Hematopoietic multipotent progenitor cell treated with erythropoietin and hydrocortisone succinate and interleukin-3 and kit ligand, for 4 days (in vitro differentiated cells): ENCODE data around the gene TMEM256.

ENCODE experiments used
- DNase-seq: peaks from one replicate; pipeline ENCODE4 v3.0.0-alpha.2; 2015

TMEM256 gene

GRCh38 chr17:7407485-7408251, 3.8 kb upstream of the TMEM256 start, which contains the start of gene NLGN2:
NLGN2 (plus strand) TSS chr17:7407845; CDS start chr17:7408256, 411 bp downstream.
- no peak for DNase-seq

DNA sequence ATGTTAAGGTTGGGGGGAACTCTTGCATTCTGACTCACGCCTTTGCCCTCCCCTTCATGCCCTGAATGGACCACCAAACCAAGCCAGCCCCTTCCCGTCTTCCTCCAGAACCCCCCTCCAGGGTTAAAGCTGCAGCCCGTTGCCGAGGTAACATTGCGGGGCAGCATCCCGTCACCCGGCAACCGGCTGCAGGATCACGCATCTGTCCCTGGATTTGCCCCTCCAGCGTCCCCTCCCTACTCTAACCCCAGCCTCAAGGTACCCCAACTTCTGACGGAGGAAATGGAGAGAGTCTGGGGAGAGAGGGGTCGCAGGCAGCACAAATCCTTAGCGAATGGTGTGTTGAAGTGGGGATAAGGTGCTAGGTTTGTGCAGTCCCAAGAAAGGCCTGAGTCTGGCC, 3.2 kb upstream of the TMEM256 start:
- no peak for DNase-seq

DNA sequence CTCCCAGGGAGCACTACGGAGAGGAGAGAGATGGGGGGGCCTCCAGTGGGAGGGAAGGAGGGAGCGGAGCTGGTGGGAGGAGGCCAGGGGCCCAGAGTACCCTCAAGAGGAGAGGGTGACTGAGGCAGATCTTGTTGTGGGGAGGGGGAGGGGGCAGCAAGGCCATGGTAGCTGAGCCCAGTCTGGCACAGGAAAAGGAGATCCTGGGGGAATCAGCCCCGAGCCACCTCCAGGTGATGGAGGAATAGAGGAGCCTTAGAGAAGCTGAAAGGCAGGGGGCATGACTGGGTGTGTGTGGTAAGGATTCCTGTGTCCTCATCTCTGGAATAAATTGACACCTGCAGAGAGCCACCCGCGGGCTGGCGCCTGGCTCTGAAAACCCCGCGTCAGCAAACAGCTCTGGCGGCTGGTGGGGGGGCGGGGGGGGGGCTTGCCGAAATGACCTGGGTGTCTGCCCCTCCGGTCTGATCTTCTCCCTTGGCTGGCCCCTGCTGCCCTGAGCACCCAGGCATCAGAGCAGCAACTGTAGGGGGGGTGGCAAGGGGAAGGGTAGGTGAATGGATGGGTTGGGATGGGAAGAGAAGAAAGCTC, 2.4 kb upstream of the TMEM256 start:
- no peak for DNase-seq

DNA sequence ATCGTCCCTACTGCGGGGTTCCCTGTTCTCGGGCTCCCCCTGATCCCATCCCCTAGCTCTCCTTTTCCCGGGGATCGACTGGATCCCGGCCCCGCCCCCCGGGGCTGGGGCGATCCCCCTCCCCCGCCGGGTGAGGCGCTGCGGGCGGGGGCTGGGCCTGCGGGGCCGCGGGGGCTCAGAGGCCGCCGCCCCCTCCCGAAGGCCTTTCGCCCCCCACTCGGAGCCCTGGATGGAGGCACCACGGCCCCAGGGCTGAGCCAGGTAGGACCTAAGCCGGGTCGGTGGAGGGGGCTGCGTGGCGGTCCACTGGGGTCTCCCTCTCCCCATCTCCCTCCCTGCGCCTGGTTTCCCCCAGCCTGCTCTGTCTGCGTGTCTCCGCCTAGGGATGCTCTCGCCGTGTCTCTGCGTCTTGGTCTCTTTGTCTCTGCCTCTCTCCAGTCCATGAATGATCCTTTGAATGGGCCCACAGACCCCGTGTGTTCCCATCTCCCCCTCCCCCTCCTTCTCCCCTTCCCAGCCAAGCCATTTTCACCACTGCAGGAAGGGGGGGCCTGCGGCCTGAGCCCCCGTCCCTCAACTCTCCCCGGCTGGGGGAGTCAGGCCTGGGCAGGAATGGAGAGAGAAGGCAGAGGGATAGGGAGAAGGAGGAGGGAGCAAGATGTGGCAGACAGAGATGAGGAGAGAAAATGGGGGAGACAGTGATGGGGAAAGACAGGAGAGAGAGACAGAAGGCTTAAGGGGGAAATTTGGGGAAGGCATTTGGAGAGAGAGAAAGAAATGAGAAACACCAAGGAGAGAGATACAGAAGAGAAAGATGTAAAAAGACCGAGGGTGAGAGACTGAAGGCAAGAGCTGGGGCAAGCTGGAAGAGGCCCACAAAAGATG, 1.7 kb upstream of the TMEM256 start:
- DNase-seq: no peak

GRCh38 chr17:7404737-7405349, 946 bp upstream of the TMEM256 start:
- DNase-seq: no peak

DNA sequence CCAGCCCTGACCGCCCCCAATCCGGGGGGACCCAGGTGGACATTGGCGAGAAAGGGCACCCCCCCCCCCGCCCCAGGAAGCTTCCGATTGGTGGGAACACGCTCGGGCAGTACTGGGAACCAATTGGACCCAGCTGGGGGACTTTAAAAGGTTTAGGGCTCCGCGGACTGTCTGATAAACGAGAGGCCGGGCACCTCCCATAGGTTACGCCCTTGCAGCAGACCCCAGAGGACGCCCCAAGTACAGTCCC, 245 bp downstream of the TMEM256 start:
- DNase-seq: peak; percentile 91

DNA sequence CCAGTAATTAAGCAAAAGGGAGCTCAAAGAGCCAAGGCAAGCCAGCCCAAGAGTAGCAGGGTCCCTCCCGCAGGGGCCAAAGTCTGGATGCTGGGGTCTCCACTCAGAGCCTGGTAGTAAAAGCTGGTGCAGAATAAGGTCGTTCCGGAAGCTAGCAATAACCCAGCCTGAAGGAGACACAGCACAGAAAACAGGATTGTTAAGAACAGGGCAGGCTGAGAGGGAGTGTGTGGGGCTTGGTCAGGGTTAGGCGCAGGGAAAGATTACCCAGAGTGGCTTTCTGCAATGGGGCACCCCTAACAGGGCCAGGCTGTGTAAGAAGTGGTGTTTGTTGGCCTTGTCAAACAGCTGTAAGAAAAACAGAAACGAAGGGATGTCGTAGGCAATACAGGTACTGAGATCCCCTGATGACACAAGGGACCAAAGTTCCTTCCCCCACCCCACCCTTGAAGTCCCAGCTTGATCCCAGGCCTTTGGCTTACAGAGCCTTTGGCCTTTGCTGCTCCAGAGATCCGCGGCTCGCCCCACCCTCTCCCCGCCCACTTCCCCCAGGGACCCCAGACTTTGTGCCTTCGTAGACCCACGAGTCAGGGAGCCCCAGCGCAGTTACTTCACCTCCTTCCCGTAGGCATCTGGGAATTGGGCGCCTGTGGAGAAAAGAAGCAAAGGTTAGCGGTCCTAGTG, 712 bp downstream of the TMEM256 start:
- peak; percentile 64 for DNase-seq

GRCh38 chr17:7398612-7399011, 5.3 kb downstream of the TMEM256 start:
- no peak for DNase-seq

DNA sequence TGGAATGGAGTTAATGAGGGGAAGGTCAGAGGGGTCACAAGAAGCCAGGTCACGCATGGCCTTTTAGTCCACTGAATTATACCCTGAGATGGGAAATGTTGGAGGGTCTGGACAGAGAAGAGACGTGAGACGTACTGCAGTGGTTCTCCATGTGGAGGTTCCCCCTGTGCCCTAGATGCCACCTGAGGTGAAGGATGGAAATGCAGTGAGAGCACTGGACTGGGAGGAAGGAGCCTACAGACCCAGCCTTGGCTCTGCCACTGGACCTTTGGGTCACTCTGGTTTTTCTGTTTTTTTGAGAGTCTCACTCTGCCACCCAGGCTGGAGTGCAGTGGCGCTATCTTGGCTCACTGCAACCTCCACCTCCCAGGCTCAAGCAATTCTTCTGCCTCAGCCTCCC, 7.8 kb downstream of the TMEM256 start:
- DNase-seq: no peak

DNA sequence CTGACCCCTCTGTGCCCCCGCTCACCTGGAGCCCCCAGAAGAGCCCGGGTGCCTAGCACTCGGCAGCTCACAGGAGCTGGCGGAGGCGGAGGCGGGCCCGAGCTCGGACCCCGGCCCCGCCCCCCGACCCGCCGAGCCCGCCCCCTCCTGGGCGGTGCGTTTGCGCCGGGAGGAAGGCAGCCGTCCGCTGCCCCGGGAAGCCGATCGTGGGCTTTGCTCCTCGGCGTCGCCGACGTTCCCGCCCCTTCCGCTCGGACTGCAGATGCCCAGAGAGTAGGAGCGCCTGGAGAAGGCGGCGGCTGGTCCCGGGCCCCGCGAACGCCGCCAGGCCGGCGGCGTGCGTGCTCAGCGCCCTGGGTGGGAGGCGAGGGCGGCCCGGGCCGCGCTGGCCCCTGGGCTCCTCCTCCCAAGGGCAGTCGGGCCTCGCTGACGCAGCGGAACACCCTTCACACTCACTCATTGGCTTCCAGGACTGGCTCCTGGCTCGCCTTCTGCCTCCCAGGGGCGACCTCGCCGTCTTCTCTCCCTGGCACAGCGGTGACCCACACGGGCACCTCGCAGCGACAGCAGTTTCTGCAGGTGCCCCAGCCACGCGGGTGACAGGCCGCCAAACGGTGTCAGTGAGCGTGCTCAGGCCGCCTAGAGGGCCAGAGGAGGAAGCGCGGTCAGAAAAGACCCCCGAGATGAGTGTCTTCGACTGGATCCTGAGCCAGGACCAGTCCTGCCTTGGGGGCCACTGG, 9.3 kb downstream of the TMEM256 start, which contains the start of gene PLSCR3:
Gene PLSCR3 (minus strand): TSS at position 74 of the 740 bp plus-strand sequence. CDS start 415 bp downstream, outside the sequence.
- DNase-seq: peak; percentile 91

- DNase-seq: peak; percentile 50
These were observed 10.1 kb downstream of the TMEM256 start for GRCh38 chr17:7393613-7394451.

- no peak for DNase-seq
These were observed 10.9 kb downstream of the TMEM256 start for GRCh38 chr17:7392696-7393612.

DNA sequence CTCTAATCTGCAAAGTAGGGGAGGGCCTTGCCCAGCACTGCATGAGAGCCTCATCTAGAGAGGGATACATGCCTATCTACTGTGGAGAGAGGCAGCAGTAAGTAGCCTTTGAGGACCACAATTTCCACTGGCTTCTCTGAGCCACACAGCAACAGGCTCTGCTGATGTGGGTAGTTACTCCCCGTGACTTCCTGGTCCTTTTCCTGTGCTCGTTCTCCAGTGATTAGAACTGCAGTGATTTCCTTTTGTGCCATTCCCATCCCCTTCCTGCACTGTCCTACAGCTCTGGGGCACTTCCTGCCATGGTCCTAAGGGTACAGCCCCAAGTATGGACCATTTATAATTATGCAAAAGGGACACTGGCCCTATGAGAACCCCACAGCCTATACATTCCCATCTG, 12.6 kb downstream of the TMEM256 start:
- no peak for DNase-seq

DNA sequence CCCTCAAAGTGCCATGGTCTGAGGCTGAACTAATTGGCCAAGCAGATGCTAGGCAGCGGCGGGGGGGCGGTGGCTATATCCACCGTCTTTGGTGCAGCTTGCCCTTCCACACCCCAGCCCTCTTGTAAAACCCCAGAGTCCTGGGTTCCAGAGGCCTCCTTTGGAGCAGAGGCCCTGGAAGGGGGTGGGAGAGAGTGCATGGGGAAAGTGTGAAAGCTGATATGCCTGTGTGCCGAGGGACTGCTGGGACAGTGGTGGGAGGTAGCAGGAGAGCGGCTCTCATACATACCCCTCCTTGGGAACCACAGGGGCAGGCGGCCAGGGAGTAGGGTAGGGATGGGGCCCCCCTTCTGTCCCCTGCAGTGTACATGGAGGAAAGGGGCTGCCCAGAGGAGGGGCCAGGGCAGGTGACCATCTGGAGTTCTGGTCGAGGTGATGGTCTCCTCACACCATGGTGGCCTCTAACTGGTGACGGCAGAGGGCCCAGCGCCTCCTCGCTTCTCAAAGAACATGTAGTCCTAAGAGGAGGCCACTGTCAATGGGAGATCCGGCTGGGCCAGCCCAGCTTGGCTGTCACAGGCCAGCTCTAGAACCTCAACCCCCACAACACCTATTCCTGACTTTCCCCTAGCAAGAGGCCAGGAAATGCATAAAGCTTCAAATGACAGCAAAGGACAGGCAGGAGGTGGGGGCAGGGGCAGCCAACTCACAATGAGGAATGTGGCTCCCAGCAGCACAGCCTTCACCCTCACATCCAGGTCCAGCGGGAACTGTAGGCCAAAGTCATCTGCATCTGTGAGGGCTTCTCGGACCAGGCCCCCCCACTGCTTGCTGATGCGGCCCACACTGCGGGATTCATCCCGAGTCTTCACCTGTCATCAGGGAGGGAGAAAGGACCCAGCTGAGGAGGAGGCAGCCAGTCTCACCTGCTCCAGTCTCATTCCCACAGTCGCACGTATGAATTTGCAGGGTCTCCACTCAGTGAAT, 13.7 kb downstream of the TMEM256 start:
- no peak for DNase-seq

- DNase-seq: no peak
These were observed 15.0 kb downstream of the TMEM256 start for GRCh38 chr17:7388856-7389255.

- no peak for DNase-seq
These were observed 19.3 kb downstream of the TMEM256 start for GRCh38 chr17:7384489-7385081.

DNA sequence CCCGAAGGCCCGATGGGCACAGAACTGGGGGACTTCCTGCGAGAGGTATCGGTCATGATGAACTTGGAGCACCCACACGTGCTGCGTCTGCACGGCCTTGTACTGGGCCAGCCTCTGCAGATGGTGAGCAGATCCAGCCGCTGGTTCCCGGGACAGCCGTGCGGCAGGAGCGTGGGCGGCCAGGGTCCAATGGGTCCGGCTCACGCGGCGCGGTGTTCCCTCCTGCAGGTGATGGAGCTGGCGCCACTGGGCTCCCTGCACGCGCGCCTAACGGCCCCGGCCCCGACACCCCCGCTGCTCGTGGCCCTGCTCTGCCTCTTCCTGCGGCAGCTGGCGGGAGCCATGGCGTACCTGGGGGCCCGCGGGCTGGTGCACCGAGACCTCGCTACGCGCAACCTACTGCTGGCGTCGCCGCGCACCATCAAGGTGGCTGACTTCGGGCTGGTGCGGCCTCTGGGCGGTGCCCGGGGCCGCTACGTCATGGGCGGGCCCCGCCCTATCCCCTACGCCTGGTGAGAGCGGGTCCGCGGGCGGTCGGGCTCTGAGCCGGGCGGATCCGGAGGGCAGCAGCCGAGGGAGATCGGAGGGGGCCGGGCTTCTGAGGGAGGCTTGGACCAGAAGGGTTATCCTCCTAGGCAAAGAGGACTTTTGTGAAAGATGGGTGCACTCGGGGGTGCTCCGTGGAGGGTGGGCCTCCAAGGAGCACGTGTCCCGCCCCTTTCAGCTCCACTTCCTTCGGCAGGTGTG, 20.0 kb downstream of the TMEM256 start:
- DNase-seq: peak; percentile 69
